HG02759 (cell line): ENCODE measurements around the gene STMN1.

Experiments
- ATAC-seq: cut with Tn5 transposase; IDR thresholded peaks from one replicate; pipeline ENCODE4 v1.9.1; 2021; ENCODE audit warnings: mild to moderate bottlenecking, moderate library complexity; ENCODE audit not compliant: unreplicated experiment

STMN1 gene

GRCh38 chr1:25871704-25872494 is 34.3 kb downstream of the STMN1 start:
- ATAC-seq, result no peak

- no peak for ATAC-seq
Measured at GRCh38 chr1:25871086-25871703, 35.0 kb downstream of the STMN1 start.

GRCh38 chr1:25870614-25871013 is 35.6 kb downstream of the STMN1 start:
- no peak for ATAC-seq

GRCh38 chr1:25869909-25870606 is 36.2 kb downstream of the STMN1 start:
- no peak for ATAC-seq

GRCh38 chr1:25867210-25867991 is 38.8 kb downstream of the STMN1 start:
- no peak for ATAC-seq

- no peak for ATAC-seq
Measured at GRCh38 chr1:25866288-25866687, 39.9 kb downstream of the STMN1 start.

GRCh38 chr1:25864434-25864833 is 41.8 kb downstream of the STMN1 start:
- no peak for ATAC-seq

GRCh38 chr1:25863486-25864262 is 42.5 kb downstream of the STMN1 start:
- no peak for ATAC-seq

GRCh38 chr1:25862785-25863485 is 43.3 kb downstream of the STMN1 start:
- ATAC-seq, result no peak

GRCh38 chr1:25861316-25862286 is 44.6 kb downstream of the STMN1 start:
- no peak for ATAC-seq

GRCh38 chr1:25858906-25859789 is 47.1 kb downstream of the STMN1 start, which contains the start of gene AUNIP:
Gene AUNIP, minus strand, starts transcription at chr1:25859457. Its CDS starts 100 bp downstream, at chr1:25859357.
- peak; percentile 88 for ATAC-seq

GRCh38 chr1:25858494-25858893 is 47.7 kb downstream of the STMN1 start:
- no peak for ATAC-seq

GRCh38 chr1:25856856-25857255 is 49.4 kb downstream of the STMN1 start:
- no peak for ATAC-seq

GRCh38 chr1:25854554-25854953 is 51.7 kb downstream of the STMN1 start:
- ATAC-seq, result no peak
